Measurements from ENCODE around the gene IPMK. TPM values are rescaled to one million over a fixed set of nuclear protein-coding genes. Genes with fewer than 3 reads are reported as not detected.

Gene IPMK
- total RNA-seq, 1 experiment from 2014 or later: 10.0 TPM

GRCh38 chr10:58305821-58306220 is 38.1 kb upstream of the IPMK start:
- Mint-ChIP-seq H3K4me3 (ENCODE audit: low read depth, unreplicated experiment) (no peak overlapping the region), H3K27me3 (ENCODE audit: unreplicated experiment) (no peaks in the 10 kb centered on the region), H3K9me3 (ENCODE audit: low read depth, unreplicated experiment) (no peaks in the 10 kb centered on the region), H3K27ac (ENCODE audit: unreplicated experiment) (no peak overlapping the region), H3K36me3 (ENCODE audit: insufficient read depth, unreplicated experiment) (no peaks in the 10 kb centered on the region), H3K4me1 (ENCODE audit: low read depth, unreplicated experiment) (no peaks in the 10 kb centered on the region)
- DNase-seq: no peak
- no peak for TF ChIP-seq CTCF (IDR thresholded peaks at IDR 0.05; ENCODE audit: unreplicated experiment)
- BruUV-seq (replicated peaks): no TSS peak
- CTCF ChIA-PET: no interaction called here
- intact Hi-C loops (cut with micrococcal nuclease; ENCODE audit: unreplicated experiment): loop anchor here (10.0 kb wide), 1 partner anchor 209 kb away; the partner anchor contains the start of gene BICC1

- CTCF ChIA-PET: interaction anchor here (0.8 kb wide), 1 partner anchor 127 kb away, joined by 3 read pairs; no protein-coding TSS in a partner anchor
- intact Hi-C loops (cut with micrococcal nuclease; ENCODE audit: unreplicated experiment): loop anchor here (10.0 kb wide), 1 partner anchor 211 kb away; the partner anchor contains the start of gene BICC1
- BruUV-seq (replicated peaks): no TSS peak
- no peaks in the 10 kb centered on the region for H3K36me3 Mint-ChIP-seq (ENCODE audit: insufficient read depth, unreplicated experiment)
- no peaks in the 10 kb centered on the region for H3K27me3 Mint-ChIP-seq (ENCODE audit: unreplicated experiment)
- no peak overlapping the region for H3K4me3 Mint-ChIP-seq (ENCODE audit: low read depth, unreplicated experiment)
- no peak for TF ChIP-seq CTCF (IDR thresholded peaks at IDR 0.05; ENCODE audit: unreplicated experiment)
- no peak overlapping the region for H3K27ac Mint-ChIP-seq (ENCODE audit: unreplicated experiment)
- H3K4me1 Mint-ChIP-seq (ENCODE audit: low read depth, unreplicated experiment): no peaks in the 10 kb centered on the region
- no peaks in the 10 kb centered on the region for H3K9me3 Mint-ChIP-seq (ENCODE audit: low read depth, unreplicated experiment)
- DNase-seq: no peak
These were observed 36.5 kb upstream of the IPMK start for GRCh38 chr10:58304099-58304633.

GRCh38 chr10:58302254-58302653 is 34.6 kb upstream of the IPMK start:
- intact Hi-C loops (cut with micrococcal nuclease; ENCODE audit: unreplicated experiment): loop anchor here (10.0 kb wide), 1 partner anchor 213 kb away; the partner anchor contains the start of gene BICC1
- CTCF ChIA-PET: no interaction called here
- no peak overlapping the region for H3K27ac Mint-ChIP-seq (ENCODE audit: unreplicated experiment)
- H3K27me3 Mint-ChIP-seq (ENCODE audit: unreplicated experiment): no peaks in the 10 kb centered on the region
- H3K4me1 Mint-ChIP-seq (ENCODE audit: low read depth, unreplicated experiment): no peaks in the 10 kb centered on the region
- TF ChIP-seq CTCF (IDR thresholded peaks at IDR 0.05; ENCODE audit: unreplicated experiment): no peak
- no peak for DNase-seq
- no TSS peak for BruUV-seq (replicated peaks)
- no peaks in the 10 kb centered on the region for H3K36me3 Mint-ChIP-seq (ENCODE audit: insufficient read depth, unreplicated experiment)
- no peak overlapping the region for H3K4me3 Mint-ChIP-seq (ENCODE audit: low read depth, unreplicated experiment)
- no peaks in the 10 kb centered on the region for H3K9me3 Mint-ChIP-seq (ENCODE audit: low read depth, unreplicated experiment)

- Mint-ChIP-seq H3K27ac (ENCODE audit: unreplicated experiment) (no peak overlapping the region), H3K4me1 (ENCODE audit: low read depth, unreplicated experiment) (no peaks in the 10 kb centered on the region), H3K27me3 (ENCODE audit: unreplicated experiment) (no peaks in the 10 kb centered on the region), H3K9me3 (ENCODE audit: low read depth, unreplicated experiment) (no peaks in the 10 kb centered on the region), H3K4me3 (ENCODE audit: low read depth, unreplicated experiment) (no peak overlapping the region), H3K36me3 (ENCODE audit: insufficient read depth, unreplicated experiment) (no peaks in the 10 kb centered on the region)
- TF ChIP-seq CTCF (IDR thresholded peaks at IDR 0.05; ENCODE audit: unreplicated experiment): no peak
- DNase-seq: no peak
- CTCF ChIA-PET: interaction anchor here (1.0 to 2.3 kb wide), 2 partner anchors 84 kb away, joined by 3 to 15 read pairs; partner anchors contain the start of gene TFAM
- intact Hi-C loops (cut with micrococcal nuclease; ENCODE audit: unreplicated experiment): loop anchor here (10.0 kb wide), 1 partner anchor 214 kb away; the partner anchor contains the start of gene BICC1
- no TSS peak for BruUV-seq (replicated peaks)
These were observed 33.0 kb upstream of the IPMK start for GRCh38 chr10:58300676-58301075.

Measured in Calu3 (cell line).